ENCODE data around the gene TOP2B. TPM values are rescaled to one million over a fixed set of nuclear protein-coding genes. Genes with fewer than 3 reads are reported as not detected.

TOP2B gene
- total and polyA plus RNA-seq, 2 experiments from 2014 or later, result 92.0 to 179 TPM

DNA sequence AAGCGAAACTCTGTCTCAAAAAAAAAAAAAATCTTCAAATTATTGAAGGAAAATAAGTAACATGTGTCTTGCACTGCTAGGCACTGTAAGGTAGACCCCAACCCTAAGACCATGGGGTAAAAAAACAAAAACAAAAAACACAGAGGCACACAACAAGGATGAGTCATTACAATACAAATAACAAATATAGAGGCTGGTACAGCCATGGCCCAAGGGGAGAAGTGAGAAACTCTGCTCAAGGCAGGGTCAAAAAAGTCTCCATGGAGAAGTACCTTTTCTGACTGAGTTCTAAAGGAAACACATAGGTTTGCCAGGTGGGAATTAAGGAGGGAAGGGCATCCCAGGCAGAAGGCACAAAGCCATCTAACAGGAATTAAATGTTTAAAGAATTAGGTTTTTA is 54.5 kb downstream of the TOP2B start:
- ATAC-seq (no peak), DNase-seq (ENCODE audit: low spot score) (no peak)
- Mint-ChIP-seq H3K4me3 (no peak overlapping the region), H3K9me3 (no peaks in the 10 kb centered on the region), H3K4me1 (no peaks in the 10 kb centered on the region), H3K27me3 (ENCODE audit: insufficient read depth, low read depth, poor library complexity) (no peaks in the 10 kb centered on the region), H3K36me3 (ENCODE audit: low read depth) (peaks cover 70% of the 10 kb centered on the region), H3K27ac (no peak overlapping the region)
- H3K4me2 ChIP-seq, result no peak overlapping the region
- H3K27ac ChIP-seq (ENCODE audit: low read depth), result no peak overlapping the region
- H3K79me2 ChIP-seq (replicated peaks; ENCODE audit: insufficient read depth), result 0 out of 2 replicates have a peak, but pooled peaks cover 3% of the 10 kb centered on the region
- H4K20me1 ChIP-seq (replicated peaks; ENCODE audit: insufficient read depth), result no peaks in the 10 kb centered on the region; the same call in 1 of the 2 replicates
- no peaks in the 10 kb centered on the region for H3K27me3 ChIP-seq (ENCODE audit: insufficient read depth)
- H2AFZ ChIP-seq, result no peak overlapping the region
- no peak overlapping the region for H3K4me3 ChIP-seq
- TF ChIP-seq CREB1 (CRISPR knock-in tag; IDR thresholded peaks at IDR 0.05; ENCODE audit: low read depth), result no peak
- TF ChIP-seq, protein P1, sequence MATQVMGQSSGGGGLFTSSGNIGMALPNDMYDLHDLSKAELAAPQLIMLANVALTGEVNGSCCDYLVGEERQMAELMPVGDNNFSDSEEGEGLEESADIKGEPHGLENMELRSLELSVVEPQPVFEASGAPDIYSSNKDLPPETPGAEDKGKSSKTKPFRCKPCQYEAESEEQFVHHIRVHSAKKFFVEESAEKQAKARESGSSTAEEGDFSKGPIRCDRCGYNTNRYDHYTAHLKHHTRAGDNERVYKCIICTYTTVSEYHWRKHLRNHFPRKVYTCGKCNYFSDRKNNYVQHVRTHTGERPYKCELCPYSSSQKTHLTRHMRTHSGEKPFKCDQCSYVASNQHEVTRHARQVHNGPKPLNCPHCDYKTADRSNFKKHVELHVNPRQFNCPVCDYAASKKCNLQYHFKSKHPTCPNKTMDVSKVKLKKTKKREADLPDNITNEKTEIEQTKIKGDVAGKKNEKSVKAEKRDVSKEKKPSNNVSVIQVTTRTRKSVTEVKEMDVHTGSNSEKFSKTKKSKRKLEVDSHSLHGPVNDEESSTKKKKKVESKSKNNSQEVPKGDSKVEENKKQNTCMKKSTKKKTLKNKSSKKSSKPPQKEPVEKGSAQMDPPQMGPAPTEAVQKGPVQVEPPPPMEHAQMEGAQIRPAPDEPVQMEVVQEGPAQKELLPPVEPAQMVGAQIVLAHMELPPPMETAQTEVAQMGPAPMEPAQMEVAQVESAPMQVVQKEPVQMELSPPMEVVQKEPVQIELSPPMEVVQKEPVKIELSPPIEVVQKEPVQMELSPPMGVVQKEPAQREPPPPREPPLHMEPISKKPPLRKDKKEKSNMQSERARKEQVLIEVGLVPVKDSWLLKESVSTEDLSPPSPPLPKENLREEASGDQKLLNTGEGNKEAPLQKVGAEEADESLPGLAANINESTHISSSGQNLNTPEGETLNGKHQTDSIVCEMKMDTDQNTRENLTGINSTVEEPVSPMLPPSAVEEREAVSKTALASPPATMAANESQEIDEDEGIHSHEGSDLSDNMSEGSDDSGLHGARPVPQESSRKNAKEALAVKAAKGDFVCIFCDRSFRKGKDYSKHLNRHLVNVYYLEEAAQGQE (IDR thresholded peaks at IDR 0.05; ENCODE audit: unreplicated experiment), result no peak
- no peak for TF ChIP-seq ZNF331 (CRISPR knock-in tag; IDR thresholded peaks at IDR 0.05; ENCODE audit: low read depth)
- no peak for TF ChIP-seq ETS1 (IDR thresholded peaks at IDR 0.05)
- TF ChIP-seq JUNB (IDR thresholded peaks at IDR 0.05; ENCODE audit: unreplicated experiment), result no peak
- TF ChIP-seq POLR2AphosphoS5 (IDR thresholded peaks at IDR 0.05; ENCODE audit: low read depth), result no peak
- TF ChIP-seq ZNF462 (CRISPR knock-in tag; IDR thresholded peaks at IDR 0.05), result no peak
- no peak for TF ChIP-seq STAT1 (IDR thresholded peaks at IDR 0.05; ENCODE audit: unreplicated experiment)
- no peak for TF ChIP-seq EZH2phosphoT487 (IDR thresholded peaks at IDR 0.05; ENCODE audit: unreplicated experiment)
- TF ChIP-seq ZNF114 (CRISPR knock-in tag; IDR thresholded peaks at IDR 0.05), result no peak
- TF ChIP-seq, protein P2, sequence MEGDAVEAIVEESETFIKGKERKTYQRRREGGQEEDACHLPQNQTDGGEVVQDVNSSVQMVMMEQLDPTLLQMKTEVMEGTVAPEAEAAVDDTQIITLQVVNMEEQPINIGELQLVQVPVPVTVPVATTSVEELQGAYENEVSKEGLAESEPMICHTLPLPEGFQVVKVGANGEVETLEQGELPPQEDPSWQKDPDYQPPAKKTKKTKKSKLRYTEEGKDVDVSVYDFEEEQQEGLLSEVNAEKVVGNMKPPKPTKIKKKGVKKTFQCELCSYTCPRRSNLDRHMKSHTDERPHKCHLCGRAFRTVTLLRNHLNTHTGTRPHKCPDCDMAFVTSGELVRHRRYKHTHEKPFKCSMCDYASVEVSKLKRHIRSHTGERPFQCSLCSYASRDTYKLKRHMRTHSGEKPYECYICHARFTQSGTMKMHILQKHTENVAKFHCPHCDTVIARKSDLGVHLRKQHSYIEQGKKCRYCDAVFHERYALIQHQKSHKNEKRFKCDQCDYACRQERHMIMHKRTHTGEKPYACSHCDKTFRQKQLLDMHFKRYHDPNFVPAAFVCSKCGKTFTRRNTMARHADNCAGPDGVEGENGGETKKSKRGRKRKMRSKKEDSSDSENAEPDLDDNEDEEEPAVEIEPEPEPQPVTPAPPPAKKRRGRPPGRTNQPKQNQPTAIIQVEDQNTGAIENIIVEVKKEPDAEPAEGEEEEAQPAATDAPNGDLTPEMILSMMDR (conservative IDR thresholded peaks at IDR 0.05; ENCODE audit: low read depth in 2 of 2), result no peak
- no peak for TF ChIP-seq NANOG (IDR thresholded peaks at IDR 0.05; ENCODE audit: borderline replicate concordance)
- TF ChIP-seq EZH2 (IDR thresholded peaks at IDR 0.05; ENCODE audit: low read depth, unreplicated experiment), result no peak
- no peaks in the 10 kb centered on the region for H3F3A ChIP-seq (replicated peaks; ENCODE audit: low read depth)
- H3K36me3 ChIP-seq (ENCODE audit: insufficient read depth), result peaks cover 66% of the 10 kb centered on the region
- no peaks in the 10 kb centered on the region for H3K9me2 ChIP-seq (ENCODE audit: insufficient read depth)
- H3K4me1 ChIP-seq (ENCODE audit: insufficient read depth), result no peaks in the 10 kb centered on the region

Data from GM23338 (cell line).